Measurements from ENCODE around the gene FAM3A.

FAM3A gene

GRCh38 chrX:154462396-154462795, 53.6 kb downstream of the FAM3A start:
- CTCF ChIA-PET: no interaction called here
- no peak for TF ChIP-seq CTCF (conservative IDR thresholded peaks at IDR 0.05; ENCODE audit: low read depth)
- no peak overlapping the region for H3K27ac ChIP-seq

DNA sequence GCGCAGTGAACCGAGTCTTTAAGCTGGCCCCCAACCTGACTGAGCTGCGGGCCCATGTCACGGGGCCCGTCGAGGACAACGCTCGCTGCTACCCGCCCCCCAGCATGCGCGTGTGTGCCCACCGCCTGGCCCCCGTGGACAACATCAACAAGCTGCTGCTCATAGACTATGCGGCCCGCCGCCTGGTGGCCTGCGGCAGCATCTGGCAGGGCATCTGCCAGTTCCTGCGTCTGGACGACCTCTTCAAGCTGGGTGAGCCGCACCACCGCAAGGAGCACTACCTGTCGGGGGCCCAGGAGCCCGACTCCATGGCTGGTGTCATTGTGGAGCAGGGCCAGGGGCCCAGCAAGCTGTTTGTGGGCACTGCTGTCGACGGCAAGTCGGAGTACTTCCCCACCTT, 55.7 kb downstream of the FAM3A start:
- no peak for DNase-seq (ENCODE audit: low spot score)
- ChIA-PET POLR2A (ENCODE audit: low non-redundant PET) (interaction anchor here (1.0 kb wide), 1 partner anchor 86 kb away, joined by 3 read pairs; the partner anchor contains the start of gene FLNA), CTCF (interaction anchor here (0.5 kb wide), 1 partner anchor 55 kb away, joined by 3 read pairs; no protein-coding TSS in a partner anchor)
- H3K27ac ChIP-seq: peak overlapping the region; percentile 73
- no peak for TF ChIP-seq CTCF (conservative IDR thresholded peaks at IDR 0.05; ENCODE audit: low read depth)

More at GRCh38 chrX:154462396-154462795, 53.6 kb downstream of the FAM3A start:
- POLR2A ChIA-PET (ENCODE audit: low non-redundant PET): no interaction called here
- DNase-seq (ENCODE audit: low spot score): no peak

GRCh38 chrX:154459832-154460231, 56.2 kb downstream of the FAM3A start:
- POLR2A ChIA-PET (ENCODE audit: low non-redundant PET): interaction anchor here (1.0 kb wide), 1 partner anchor 86 kb away, joined by 3 read pairs; the partner anchor contains the start of gene FLNA

DNA sequence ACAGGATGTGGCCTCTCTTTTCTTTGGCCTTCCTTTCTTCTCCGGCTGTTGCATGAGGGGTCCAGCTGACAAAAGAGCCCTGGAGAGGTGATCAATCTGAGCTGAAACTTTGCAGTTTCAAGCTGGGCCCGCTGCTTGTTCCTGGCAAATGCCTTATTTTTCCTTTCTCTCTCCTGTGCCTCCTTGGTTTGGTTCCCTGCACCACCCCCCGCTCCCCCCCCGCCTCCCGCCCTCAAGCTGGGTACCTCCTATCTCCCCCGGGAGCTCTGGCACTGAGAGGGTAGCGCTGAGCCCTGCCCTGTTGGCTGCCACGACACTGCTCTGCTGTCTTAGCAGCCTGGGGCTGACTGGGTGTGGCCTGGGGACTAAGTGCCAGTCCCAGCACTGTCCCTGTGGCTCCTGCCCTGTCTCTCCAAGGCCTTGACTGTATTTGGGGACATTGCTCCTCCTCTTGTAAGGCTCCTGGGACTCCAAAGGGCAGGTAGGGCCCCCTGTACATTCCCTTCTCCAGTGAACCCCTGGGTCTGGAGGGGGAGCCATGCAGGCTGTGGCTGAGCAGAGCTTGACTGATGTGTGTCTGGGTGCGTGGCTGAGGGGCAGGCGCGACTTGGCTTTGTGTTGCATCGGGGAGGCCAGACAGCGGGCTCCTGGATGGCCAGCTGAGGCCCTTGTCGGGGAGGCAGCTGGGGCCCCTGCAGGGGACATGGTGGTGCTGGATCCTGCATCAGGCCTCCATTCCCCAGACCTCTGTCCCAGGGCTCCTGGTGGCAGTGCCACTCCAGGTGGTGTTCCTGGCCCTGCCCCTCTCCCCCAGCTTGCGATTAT, 56.9 kb downstream of the FAM3A start:
- H3K27ac ChIP-seq: peak overlapping the region; percentile 73
- ChIA-PET POLR2A (ENCODE audit: low non-redundant PET) (interaction anchor here (1.0 kb wide), 1 partner anchor 85 kb away, joined by 3 read pairs; the partner anchor contains the start of gene FLNA), CTCF (no interaction called here)
- no peak for DNase-seq (ENCODE audit: low spot score)
- TF ChIP-seq CTCF (conservative IDR thresholded peaks at IDR 0.05; ENCODE audit: low read depth): no peak

More at GRCh38 chrX:154459832-154460231, 56.2 kb downstream of the FAM3A start:
- H3K27ac ChIP-seq: peak overlapping the region; percentile 73
- CTCF ChIA-PET: interaction anchor here (0.5 kb wide), 1 partner anchor 55 kb away, joined by 3 read pairs; no protein-coding TSS in a partner anchor
- no peak for DNase-seq (ENCODE audit: low spot score)
- TF ChIP-seq CTCF (conservative IDR thresholded peaks at IDR 0.05; ENCODE audit: low read depth): no peak

GRCh38 chrX:154458116-154458953, 57.7 kb downstream of the FAM3A start, which contains the start of gene PLXNA3:
TSS of gene PLXNA3 (plus strand) at chrX:154458281. CDS start at chrX:154460184, 1,903 bp downstream.
- H3K27ac ChIP-seq: peak within 1 kb of the TSS; percentile 73
- DNase-seq (ENCODE audit: low spot score): peak; percentile 44
- no peak for TF ChIP-seq CTCF (conservative IDR thresholded peaks at IDR 0.05; ENCODE audit: low read depth)

More at GRCh38 chrX:154458116-154458953, 57.7 kb downstream of the FAM3A start, which contains the start of gene PLXNA3:
- POLR2A ChIA-PET (ENCODE audit: low non-redundant PET): interaction anchor here (0.6 kb wide), 1 partner anchor 20 kb away, joined by 3 read pairs; no protein-coding TSS in a partner anchor
- CTCF ChIA-PET: no interaction called here
